UCSD-AML1 (cell line): ENCODE data around the gene PAGR1.

ENCODE experiments used
- DNase-seq: peaks from one replicate; lab custom pipeline; 2025; ENCODE audit not compliant: unreplicated experiment; lab: John Stamatoyannopoulos, UW

The PAGR1 gene

DNA sequence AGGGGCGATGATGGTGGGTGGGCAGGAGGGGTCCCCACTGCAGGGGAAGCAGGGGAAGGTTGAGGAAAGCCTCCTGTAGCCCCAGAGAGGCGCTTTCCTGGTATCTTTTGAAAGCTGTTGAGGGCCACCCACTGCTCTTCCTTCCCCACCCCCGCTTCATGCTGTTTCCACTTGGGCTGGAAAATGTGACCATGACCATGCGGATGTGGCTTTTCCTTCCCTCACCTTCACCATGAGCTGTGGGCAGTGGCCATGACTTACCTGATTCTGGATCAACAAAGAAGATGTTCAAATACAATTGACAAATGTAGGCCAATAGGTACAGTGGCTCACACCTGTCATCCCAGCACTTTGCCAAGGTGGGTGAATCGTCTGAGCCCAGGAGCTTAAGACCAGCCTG lies 18.1 kb downstream of the PAGR1 start:
- no peak for DNase-seq

GRCh38 chr16:29835926-29836325 lies 20.0 kb downstream of the PAGR1 start:
- no peak for DNase-seq

DNA sequence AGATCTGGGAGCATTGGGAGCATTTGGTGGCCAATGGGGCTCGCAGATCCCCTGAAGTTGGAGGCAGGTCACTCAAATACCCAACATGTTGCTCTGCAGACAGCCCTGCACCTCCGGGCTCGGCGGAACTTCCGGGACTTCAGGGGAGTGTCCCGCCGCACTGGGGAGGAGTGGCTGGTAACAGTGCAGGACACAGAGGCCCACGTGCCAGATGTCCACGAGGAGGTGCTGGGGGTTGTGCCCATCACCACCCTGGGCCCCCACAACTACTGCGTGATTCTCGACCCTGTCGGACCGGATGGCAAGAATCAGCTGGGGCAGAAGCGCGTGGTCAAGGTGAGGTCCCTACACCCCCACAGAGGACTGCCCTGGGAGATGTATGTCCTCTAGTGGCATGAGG lies 20.7 kb downstream of the PAGR1 start:
- DNase-seq, result no peak

GRCh38 chr16:29837841-29838240 lies 21.9 kb downstream of the PAGR1 start:
- DNase-seq, result no peak

DNA sequence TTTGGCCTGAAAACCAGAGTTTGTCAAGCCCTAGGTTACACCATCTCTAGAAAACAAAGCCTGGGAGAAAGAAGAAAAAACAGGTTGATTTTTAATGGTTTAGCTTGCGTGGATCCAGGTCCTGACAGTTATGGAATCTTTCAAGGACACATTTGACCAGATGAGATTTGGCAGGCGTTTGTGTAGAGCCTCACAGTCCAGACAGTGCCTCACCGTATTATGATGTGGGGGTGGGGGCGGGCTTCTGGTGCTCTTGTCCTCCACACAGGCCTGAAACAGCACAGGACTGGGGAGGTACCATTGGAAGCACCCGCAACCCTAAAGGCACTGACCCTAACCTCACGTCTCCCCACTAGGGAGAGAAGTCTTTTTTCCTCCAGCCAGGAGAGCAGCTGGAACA lies 23.9 kb downstream of the PAGR1 start:
- no peak for DNase-seq

DNA sequence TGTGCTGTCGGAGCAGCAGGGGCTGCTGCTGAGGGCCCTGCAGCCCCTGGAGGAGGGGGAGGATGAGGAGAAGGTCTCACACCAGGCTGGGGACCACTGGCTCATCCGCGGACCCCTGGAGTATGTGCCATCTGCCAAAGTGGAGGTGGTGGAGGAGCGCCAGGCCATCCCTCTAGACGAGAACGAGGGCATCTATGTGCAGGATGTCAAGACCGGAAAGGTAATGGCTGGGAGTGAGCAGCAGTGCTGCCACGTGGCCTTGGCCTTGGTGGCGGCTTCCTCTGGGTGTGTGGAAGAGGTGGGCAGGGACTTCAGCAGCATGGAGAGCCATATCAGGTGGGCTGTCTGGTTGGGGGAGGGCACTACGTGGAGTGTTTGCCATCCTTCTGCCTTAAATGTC lies 24.3 kb downstream of the PAGR1 start:
- DNase-seq, result no peak

GRCh38 chr16:29841631-29842030 lies 25.7 kb downstream of the PAGR1 start:
- no peak for DNase-seq

- no peak for DNase-seq
These were observed 26.9 kb downstream of the PAGR1 start for GRCh38 chr16:29842732-29843346.

- DNase-seq, result no peak
These were observed 28.0 kb downstream of the PAGR1 start for GRCh38 chr16:29843931-29844330.

GRCh38 chr16:29844575-29845331 lies 28.8 kb downstream of the PAGR1 start:
- no peak for DNase-seq

DNA sequence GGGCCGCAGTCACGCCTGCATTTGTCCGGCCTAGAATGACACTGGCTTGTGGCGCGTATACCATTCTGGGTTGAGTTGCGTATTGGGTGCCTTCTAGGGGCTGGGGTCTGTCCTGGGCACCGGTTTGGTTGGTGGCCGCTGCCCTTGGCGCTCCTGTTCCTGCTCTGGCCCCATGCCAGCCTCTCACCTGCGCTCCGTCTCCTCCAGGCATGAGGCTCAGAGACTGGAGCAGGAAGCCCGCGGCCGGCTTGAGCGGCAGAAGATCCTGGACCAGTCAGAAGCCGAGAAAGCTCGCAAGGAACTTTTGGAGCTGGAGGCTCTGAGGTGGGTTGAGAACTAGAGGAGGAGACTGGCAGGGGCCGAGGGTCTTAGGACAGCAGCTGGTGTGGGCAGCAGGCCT lies 29.7 kb downstream of the PAGR1 start:
- no peak for DNase-seq

DNA sequence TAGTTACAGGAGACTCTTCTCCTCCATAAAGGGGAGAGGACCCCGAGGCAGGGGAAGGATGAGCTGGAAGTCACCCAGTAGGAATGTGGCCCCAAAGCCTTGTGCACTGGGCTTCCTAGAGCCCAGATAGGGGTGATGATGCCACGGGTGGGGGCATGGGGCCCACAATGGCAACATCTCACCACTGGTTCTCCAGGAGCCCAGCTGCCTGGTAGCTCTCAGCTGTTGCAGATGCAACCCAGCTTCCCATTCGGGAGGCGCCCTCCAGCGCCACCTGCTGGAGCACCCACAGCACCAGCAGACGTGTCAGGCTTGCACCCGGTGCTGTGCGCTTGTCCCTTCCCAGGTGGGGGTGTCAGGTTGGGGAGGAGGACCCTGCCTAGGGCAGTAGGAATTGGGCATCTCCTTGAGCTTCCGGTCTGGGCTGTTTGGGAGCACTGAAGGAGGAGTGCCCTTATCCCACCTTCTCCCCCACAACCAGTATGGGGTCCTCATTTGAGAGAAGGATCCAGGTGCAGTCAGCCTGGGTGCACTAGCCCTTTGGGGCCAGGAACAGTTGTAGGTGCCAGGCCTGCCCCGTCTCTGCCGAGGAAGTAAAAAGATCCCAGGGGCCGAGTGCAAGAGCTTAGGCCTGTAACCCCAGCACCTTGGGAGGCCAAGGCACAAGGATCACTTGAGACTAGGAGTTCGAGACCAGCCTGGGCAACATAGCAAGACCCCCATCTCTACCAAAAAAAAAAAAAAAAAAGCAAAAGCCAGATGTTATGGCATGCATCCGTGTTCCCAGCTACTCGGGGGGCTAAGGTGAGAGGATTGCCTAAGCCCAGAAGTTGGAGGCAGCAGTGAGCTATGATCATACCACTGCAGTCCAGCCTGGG lies 32.7 kb downstream of the PAGR1 start:
- peak; percentile 78 for DNase-seq

DNA sequence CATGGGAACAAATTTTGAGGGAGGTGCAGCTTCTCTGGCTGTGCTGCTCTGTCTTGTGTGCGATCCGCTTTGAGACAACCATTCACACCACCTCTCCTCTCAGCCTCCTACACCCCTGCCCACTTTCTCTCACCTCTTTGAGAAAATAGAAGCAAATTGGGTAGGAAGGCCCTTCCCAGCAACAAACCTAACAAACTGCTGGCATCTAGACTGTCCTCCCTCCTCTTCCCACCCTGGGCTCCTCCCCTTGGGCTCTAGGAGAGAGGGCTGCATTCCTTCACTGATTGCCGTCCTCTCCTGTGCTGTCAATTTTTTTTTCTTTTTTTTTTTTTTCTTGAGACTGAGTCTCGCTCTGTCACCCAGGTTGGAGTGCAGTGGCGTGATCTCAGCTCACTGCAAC lies 33.6 kb downstream of the PAGR1 start:
- no peak for DNase-seq

GRCh38 chr16:29850998-29851397 lies 35.0 kb downstream of the PAGR1 start:
- no peak for DNase-seq

DNA sequence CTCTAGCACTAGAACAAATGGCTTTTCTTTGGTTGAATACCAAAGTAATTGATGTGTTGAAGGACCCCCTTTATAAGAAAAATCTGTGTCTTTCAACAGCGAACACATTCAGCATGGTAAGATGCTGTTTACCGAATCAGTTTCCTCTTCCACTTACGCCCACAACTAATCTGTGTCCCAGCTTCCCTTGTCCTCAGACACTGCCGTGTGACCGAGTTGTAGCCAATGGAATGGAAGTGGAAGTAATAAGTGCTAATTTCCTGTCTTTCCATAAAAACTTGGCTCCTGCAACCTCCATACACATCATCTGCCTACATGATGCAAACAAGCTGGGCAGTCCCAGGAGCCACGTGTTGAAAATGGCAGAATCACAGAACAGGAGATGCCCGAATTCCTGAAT lies 36.7 kb downstream of the PAGR1 start:
- no peak for DNase-seq

DNA sequence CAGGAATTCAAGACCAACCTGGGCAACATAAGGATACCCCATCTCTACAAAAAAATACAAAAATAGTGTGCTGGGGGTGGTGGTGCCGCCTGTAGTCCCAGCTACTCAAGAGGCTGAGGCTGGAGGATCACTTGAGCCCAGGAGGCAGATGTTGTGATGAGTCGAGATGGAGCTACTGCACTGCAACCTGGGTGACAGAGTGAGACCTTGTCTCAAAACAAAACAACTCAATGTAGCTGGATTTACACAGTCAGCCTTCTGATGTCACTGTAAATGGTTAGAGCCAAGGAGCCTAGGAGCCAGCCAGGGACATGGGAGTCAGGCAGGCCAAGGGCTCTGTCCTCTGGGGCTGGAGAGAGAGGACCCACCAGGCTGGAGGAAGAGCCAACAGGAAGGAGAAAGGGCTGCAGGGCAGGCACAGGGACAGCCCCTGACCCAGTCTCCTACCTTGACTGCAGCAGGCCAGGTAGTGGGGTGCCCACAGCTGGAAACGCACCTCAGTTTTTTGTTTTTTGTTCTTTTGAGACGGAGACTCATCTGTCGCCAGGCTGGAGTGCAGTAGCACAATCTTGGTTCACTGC lies 38.7 kb downstream of the PAGR1 start:
- no peak for DNase-seq

- DNase-seq, result no peak
These were observed 41.3 kb downstream of the PAGR1 start for GRCh38 chr16:29857133-29857760.

DNA sequence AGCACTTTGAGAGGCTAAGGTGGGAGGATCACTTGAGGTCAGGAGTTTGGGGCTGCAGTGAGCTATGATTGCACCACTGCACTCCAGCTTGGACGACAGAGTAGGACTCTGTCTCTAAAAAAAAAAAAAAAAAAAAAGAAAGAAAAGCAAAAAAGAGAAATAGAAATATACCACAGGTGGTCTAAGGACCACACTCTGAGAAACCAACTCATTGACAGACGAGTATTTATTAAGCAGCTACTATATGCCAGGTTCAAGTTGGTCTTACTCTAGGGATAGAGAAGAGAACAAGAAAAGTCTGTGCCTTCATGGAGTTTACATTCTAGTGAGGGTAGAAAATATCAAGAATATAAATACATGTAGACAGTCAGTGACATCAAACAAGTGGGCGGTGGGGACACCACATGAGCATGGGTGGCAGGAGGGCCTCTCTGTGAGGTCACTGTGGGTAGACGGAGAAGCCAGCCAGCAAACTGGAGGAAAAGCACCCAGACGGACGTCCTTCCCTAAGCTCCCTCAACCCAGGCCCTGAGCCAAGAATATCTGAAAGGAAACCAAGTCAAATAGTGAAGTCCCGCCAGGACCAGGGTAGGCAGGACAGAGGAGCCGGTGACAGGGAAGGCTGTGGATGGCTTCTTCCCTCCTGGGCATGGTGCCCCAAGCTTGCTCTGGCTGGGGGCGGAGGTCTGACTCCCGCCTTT lies 42.3 kb downstream of the PAGR1 start:
- DNase-seq, result no peak

DNA sequence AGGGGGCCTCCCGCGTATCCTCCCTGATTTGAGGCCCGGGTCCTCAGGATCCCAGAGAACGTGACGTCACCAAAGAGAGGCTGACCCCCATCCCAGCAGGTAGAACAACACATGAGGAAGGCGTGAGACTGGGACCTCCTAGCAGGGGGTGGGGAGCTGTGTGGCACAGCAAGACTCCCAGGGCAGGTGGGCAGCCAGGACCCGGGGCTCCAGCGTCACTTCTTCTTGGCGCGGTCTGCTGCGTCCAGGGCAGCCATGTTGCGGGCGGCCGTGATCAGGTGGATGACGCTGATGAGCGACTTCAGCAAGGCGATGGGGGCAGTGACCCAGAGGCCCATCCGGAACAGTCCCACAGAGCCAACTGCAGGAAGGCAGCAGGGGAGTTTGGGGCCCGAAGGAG lies 43.0 kb downstream of the PAGR1 start:
- no peak for DNase-seq

- DNase-seq, result no peak
These were observed 44.3 kb downstream of the PAGR1 start for GRCh38 chr16:29860218-29860617.
